Spleen (tissue), 11 donors: ENCODE measurements around the gene CCM2L. TPM values are rescaled to one million over a fixed set of nuclear protein-coding genes. Genes with fewer than 3 reads are reported as not detected.

ENCODE experiments used
- DNase-seq: peaks from one replicate; pipeline ENCODE4 v3.0.0-alpha.2; 2020
- H3K27ac ChIP-seq, 8 donors: fragments of 200-600 bp; sonication (generic) in 7 of 8; 1 replicate in 4 of 8; 2 replicates in 4 of 8; pipeline versions ENCODE4 v1.5.0 to v1.8.0; 2016 to 2021; ENCODE audit warnings: inconsistent platforms in 4 of 8, mild to moderate bottlenecking in 4 of 8, moderate library complexity in 1 of 8
- H3K27me3 ChIP-seq, 7 donors: fragments of 200-600 bp; sonication (generic) in 6 of 7; replicated peaks in 1 of 7; 1 replicate in 4 of 7; 2 replicates in 3 of 7; pipeline versions ENCODE4 v1.5.0 to v1.8.0; 2016 to 2021; ENCODE audit warnings: inconsistent platforms in 3 of 7, mild to moderate bottlenecking in 1 of 7
- H3K36me3 ChIP-seq, 6 donors: fragments of 200-600 bp; sonication (generic) in 5 of 6; 1 replicate in 4 of 6; 2 replicates in 2 of 6; pipeline versions ENCODE4 v1.5.0 to v1.8.0; 2016 to 2021; ENCODE audit warnings: inconsistent platforms in 2 of 6
- H3K4me1 ChIP-seq, 6 donors: fragments of 200-600 bp; sonication (generic) in 5 of 6; 1 replicate in 3 of 6; 2 replicates in 3 of 6; pipeline versions ENCODE4 v1.5.0 to v1.8.0; 2016 to 2021; ENCODE audit warnings: inconsistent platforms in 3 of 6
- H3K4me3 ChIP-seq, 8 donors: fragments of 200-600 bp; sonication (generic) in 7 of 8; 1 replicate in 4 of 8; 2 replicates in 4 of 8; pipeline versions ENCODE4 v1.5.0 to v1.8.0; 2016 to 2021; ENCODE audit warnings: inconsistent platforms in 4 of 8, mild to moderate bottlenecking in 4 of 8, moderate library complexity in 2 of 8
- H3K9me3 ChIP-seq, 8 donors: fragments of 200-600 bp; sonication (generic) in 7 of 8; 1 replicate in 4 of 8; 2 replicates in 4 of 8; pipeline versions ENCODE4 v1.5.0 to v1.8.0; 2016 to 2021; ENCODE audit warnings: inconsistent platforms in 4 of 8
- CTCF ChIP-seq, 11 experiments: fragments of 200-600 bp in 7 of 11; fragments of 450-650 bp in 4 of 11; sonication (generic) in 4 of 11; IDR thresholded peaks in 8 of 11; conservative IDR thresholded peaks in 3 of 11; 1 replicate in 7 of 11; 2 replicates in 4 of 11; pipeline versions ENCODE4 v1.4.0 to v1.8.0; 2016 to 2021; ENCODE audit warnings: antibody characterized with exemption in 11 of 11, inconsistent platforms in 4 of 11, mild to moderate bottlenecking in 1 of 11
- POLR2A ChIP-seq, 3 donors: fragments of 450-650 bp; IDR thresholded peaks; one replicate each; pipeline ENCODE4 v1.5.1; 2017; ENCODE audit warnings: antibody characterized with exemption in 3 of 3, mild to moderate bottlenecking in 1 of 3
- POLR2AphosphoS5 ChIP-seq, 3 donors: sonication (generic); formaldehyde crosslinking; IDR thresholded peaks; one replicate each; pipeline ENCODE4 v1.5.1; 2017; ENCODE audit warnings: antibody characterized with exemption in 3 of 3
- WGBS, 5 donors: extraction: QIAGEN DNeasy Blood & Tissue Kit in 3 of 5; methylation state at CpG; one replicate each; pipeline versions ENCODE4 v1.1.5 to v1.1.7; 2013 to 2018; 5-methylcytosine and 5-hydroxymethylcytosine counted together
- intact Hi-C: fragments of 100-400 bp; cut with DNase I; formaldehyde crosslinking; loops from one replicate; pipeline ENCODE4 v1.15.0; 2023; ENCODE audit warnings: low total_unique reads
- polyA plus RNA-seq, 3 donors: library from polyadenylated mRNA; stranded (reverse); fragments of 200-250 nt; gene quantifications; one replicate each; pipeline ENCODE4 v1.2.1, GENCODE V29; 2013
- total RNA-seq, 7 donors: library from RNA; depleted of rRNA in 3 of 7; stranded (reverse); fragments of >200 nt in 3 of 7; fragmentation: NEBNext Ultra II Directional in 4 of 7; extraction: Animal tissue kit (Norgen Biotek cat#: 25700) in 4 of 7; gene quantifications; one replicate each; pipeline versions ENCODE4 v1.1.0 to v1.2.1, GENCODE V29; 2016 to 2021
- donor health status: healthy with polysubstance abuse.
- donor health status: DM: no; HTN: no; CAD: no; lungs with moderate emphysema.
- donor health status: DM: no; HTN: no; CAD: no.
- donor health status: Bipolar disorder and iron deficiency.
- donor health status: healthy.
- donor health status: DM: no; HTN: no; CAD: no.
- donor health status: DM: yes; HTN: yes; CAD: no.

Gene CCM2L
- total and polyA plus RNA-seq, 10 donors: 27.6 to 186 (median 135) TPM

GRCh38 chr20:32050851-32051556 lies 40.8 kb downstream of the CCM2L start:
- Histone ChIP-seq H3K36me3 (peaks cover 0 to 11% (median 0%) of the 10 kb centered on the region in 6 donors), H3K27me3 (peaks cover 5 to 46% (median 21%) of the 10 kb centered on the region in 7 donors), H3K4me1 (peaks cover 10 to 59% (median 26%) of the 10 kb centered on the region in 6 donors), H3K4me3 (peak overlapping the region in 5 of 8 donors; percentile 46 to 78 (median 53)), H3K27ac (peak overlapping the region in 7 of 8 donors; percentile 89 to 99 (median 94)), H3K9me3 (no peaks in the 10 kb centered on the region)
- TF ChIP-seq POLR2AphosphoS5 (IDR thresholded peaks at IDR 0.05) (peak; percentile 69 to 83 (median 73)), CTCF (IDR thresholded peaks at IDR 0.05 in 8 of 11, conservative IDR thresholded peaks at IDR 0.05 in 3 of 11) (no peak)
- DNase-seq: peak; percentile 93
- intact Hi-C loops: no loop called here
- 13 to 19% (median 15%) methylated on average over 17 of the region's 17 CpGs for WGBS, 5 donors

- H3K4me3 ChIP-seq: peak overlapping the region in 7 of 8 donors; percentile 39 to 78 (median 51)
- H3K4me1 ChIP-seq: peaks cover 10 to 66% (median 26%) of the 10 kb centered on the region in 6 donors
- DNase-seq: no peak
- TF ChIP-seq POLR2A (IDR thresholded peaks at IDR 0.05) (no peak), POLR2AphosphoS5 (IDR thresholded peaks at IDR 0.05) (no peak), CTCF (IDR thresholded peaks at IDR 0.05 in 8 of 11, conservative IDR thresholded peaks at IDR 0.05 in 3 of 11) (no peak)
- H3K27ac ChIP-seq: peak overlapping the region in 7 of 8 donors; percentile 89 to 99 (median 94)
- H3K36me3 ChIP-seq: peaks cover 0 to 11% (median 0%) of the 10 kb centered on the region in 6 donors
- no peaks in the 10 kb centered on the region for H3K9me3 ChIP-seq
- WGBS, 5 donors: 11 to 14% (median 13%) methylated on average over 14 of the region's 14 CpGs
- intact Hi-C loops: no loop called here
- H3K27me3 ChIP-seq: peaks cover 5 to 46% (median 21%) of the 10 kb centered on the region in 7 donors
These were observed 41.5 kb downstream of the CCM2L start for GRCh38 chr20:32051720-32052089.

- WGBS, 5 donors: 0 to 2% (median 1%) methylated on average over 37 to 58 of the region's 58 CpGs
- intact Hi-C loops: no loop called here
- Histone ChIP-seq H3K27me3 (peaks cover 5 to 46% (median 21%) of the 10 kb centered on the region in 7 donors), H3K4me3 (peak within 1 kb of the TSS; percentile 33 to 78 (median 50)), H3K27ac (peak within 1 kb of the TSS; percentile 57 to 99 (median 94)), H3K9me3 (no peaks in the 10 kb centered on the region), H3K36me3 (peaks cover 0 to 11% (median 0%) of the 10 kb centered on the region in 6 donors), H3K4me1 (peaks cover 10 to 71% (median 27%) of the 10 kb centered on the region in 6 donors)
- TF ChIP-seq POLR2A (IDR thresholded peaks at IDR 0.05) (no peak), POLR2AphosphoS5 (IDR thresholded peaks at IDR 0.05) (peak; percentile 71 to 88 (median 79)), CTCF (IDR thresholded peaks at IDR 0.05 in 8 of 11, conservative IDR thresholded peaks at IDR 0.05 in 3 of 11) (peak in 1 of 11 experiments; percentile 5)
- DNase-seq: peak; percentile 92
These were observed 42.0 kb downstream of the CCM2L start, which contains the start of gene HCK for GRCh38 chr20:32052090-32052777. Gene HCK (plus strand): TSS chr20:32052242.
